Calu3 (cell line): ENCODE results near the gene SLC22A31. TPM values are rescaled to one million over a fixed set of nuclear protein-coding genes. Genes with fewer than 3 reads are reported as not detected.
A peak's percentile ranks its signal among the peaks of the same experiment; 100 is the strongest.
"Not testable (repeated sequence)": the region's sequence is repeated elsewhere in the genome, so short reads cannot be mapped to it uniquely, and the experiment has no call there.

ENCODE experiments used
- BruUV-seq: library from RNA; stranded (reverse); fragments of 400-500 nt; replicated peaks from 2 replicates; lab custom pipeline; 2021; lab: Mats Ljungman, UMichigan
- CTCF ChIA-PET: fragments of 300-600 bp; sonication (Branson Sonifier 250); formaldehyde crosslinking; loops from one replicate; lab custom pipeline; 2022; ENCODE audit warnings: antibody characterized with exemption; lab: Charles Lee
- DNase-seq: peaks from one replicate; pipeline ENCODE4 v3.0.0; 2022
- H3K27ac Mint-ChIP-seq: one replicate; pipeline ENCODE4 v1.8.0; 2022; ENCODE audit warnings: mixed read lengths; ENCODE audit not compliant: unreplicated experiment
- H3K27me3 Mint-ChIP-seq: one replicate; pipeline ENCODE4 v1.8.0; 2022; ENCODE audit warnings: mixed read lengths; ENCODE audit not compliant: unreplicated experiment
- H3K36me3 Mint-ChIP-seq: one replicate; pipeline ENCODE4 v1.8.0; 2022; ENCODE audit warnings: mild to moderate bottlenecking, moderate library complexity, mixed read lengths; ENCODE audit not compliant: insufficient read depth, unreplicated experiment
- H3K4me1 Mint-ChIP-seq: one replicate; pipeline ENCODE4 v1.8.0; 2022; ENCODE audit warnings: mild to moderate bottlenecking, low read depth, mixed read lengths; ENCODE audit not compliant: unreplicated experiment
- H3K4me3 Mint-ChIP-seq: one replicate; pipeline ENCODE4 v1.8.0; 2022; ENCODE audit warnings: mild to moderate bottlenecking, low read depth, moderate library complexity, mixed read lengths; ENCODE audit not compliant: unreplicated experiment
- H3K9me3 Mint-ChIP-seq: one replicate; pipeline ENCODE4 v1.8.0; 2022; ENCODE audit warnings: low read depth, mixed read lengths; ENCODE audit not compliant: unreplicated experiment
- intact Hi-C: fragments of 100-400 bp; cut with micrococcal nuclease; formaldehyde crosslinking; loops from one replicate; pipeline ENCODE4 v1.10.0; 2022; ENCODE audit not compliant: unreplicated experiment
- total RNA-seq: library from RNA; stranded (reverse); gene quantifications from 2 replicates; pipeline ENCODE4 v1.2.3, GENCODE V29; 2022
- TF ChIP-seq, protein P1 (sequence below): fragments of 200-600 bp; IDR thresholded peaks from one replicate; pipeline ENCODE4 v1.8.0; 2022; ENCODE audit warnings: antibody characterized with exemption; ENCODE audit not compliant: unreplicated experiment

Gene SLC22A31
- total RNA-seq, 1 experiment from 2014 or later: 0.52 TPM

- TF ChIP-seq, protein P1, sequence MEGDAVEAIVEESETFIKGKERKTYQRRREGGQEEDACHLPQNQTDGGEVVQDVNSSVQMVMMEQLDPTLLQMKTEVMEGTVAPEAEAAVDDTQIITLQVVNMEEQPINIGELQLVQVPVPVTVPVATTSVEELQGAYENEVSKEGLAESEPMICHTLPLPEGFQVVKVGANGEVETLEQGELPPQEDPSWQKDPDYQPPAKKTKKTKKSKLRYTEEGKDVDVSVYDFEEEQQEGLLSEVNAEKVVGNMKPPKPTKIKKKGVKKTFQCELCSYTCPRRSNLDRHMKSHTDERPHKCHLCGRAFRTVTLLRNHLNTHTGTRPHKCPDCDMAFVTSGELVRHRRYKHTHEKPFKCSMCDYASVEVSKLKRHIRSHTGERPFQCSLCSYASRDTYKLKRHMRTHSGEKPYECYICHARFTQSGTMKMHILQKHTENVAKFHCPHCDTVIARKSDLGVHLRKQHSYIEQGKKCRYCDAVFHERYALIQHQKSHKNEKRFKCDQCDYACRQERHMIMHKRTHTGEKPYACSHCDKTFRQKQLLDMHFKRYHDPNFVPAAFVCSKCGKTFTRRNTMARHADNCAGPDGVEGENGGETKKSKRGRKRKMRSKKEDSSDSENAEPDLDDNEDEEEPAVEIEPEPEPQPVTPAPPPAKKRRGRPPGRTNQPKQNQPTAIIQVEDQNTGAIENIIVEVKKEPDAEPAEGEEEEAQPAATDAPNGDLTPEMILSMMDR: no peak
- DNase-seq: no peak
- no peaks in the 10 kb centered on the region for H3K9me3 Mint-ChIP-seq
- no peaks in the 10 kb centered on the region for H3K4me1 Mint-ChIP-seq
- no TSS peak for BruUV-seq
- intact Hi-C loops: no loop called here
- CTCF ChIA-PET: interaction anchor here (0.6 to 1.3 kb wide), 2 partner anchors 8 to 17 kb away, joined by 3 read pairs; partner anchors contain the start of gene CDH15
- H3K36me3 Mint-ChIP-seq: peaks cover 15% of the 10 kb centered on the region
- H3K27ac Mint-ChIP-seq: no peak overlapping the region
- H3K4me3 Mint-ChIP-seq: no peak overlapping the region
- H3K27me3 Mint-ChIP-seq: peaks cover 70% of the 10 kb centered on the region
These were observed 12.5 kb downstream of the SLC22A31 start for GRCh38 chr16:89187770-89188392.

DNA sequence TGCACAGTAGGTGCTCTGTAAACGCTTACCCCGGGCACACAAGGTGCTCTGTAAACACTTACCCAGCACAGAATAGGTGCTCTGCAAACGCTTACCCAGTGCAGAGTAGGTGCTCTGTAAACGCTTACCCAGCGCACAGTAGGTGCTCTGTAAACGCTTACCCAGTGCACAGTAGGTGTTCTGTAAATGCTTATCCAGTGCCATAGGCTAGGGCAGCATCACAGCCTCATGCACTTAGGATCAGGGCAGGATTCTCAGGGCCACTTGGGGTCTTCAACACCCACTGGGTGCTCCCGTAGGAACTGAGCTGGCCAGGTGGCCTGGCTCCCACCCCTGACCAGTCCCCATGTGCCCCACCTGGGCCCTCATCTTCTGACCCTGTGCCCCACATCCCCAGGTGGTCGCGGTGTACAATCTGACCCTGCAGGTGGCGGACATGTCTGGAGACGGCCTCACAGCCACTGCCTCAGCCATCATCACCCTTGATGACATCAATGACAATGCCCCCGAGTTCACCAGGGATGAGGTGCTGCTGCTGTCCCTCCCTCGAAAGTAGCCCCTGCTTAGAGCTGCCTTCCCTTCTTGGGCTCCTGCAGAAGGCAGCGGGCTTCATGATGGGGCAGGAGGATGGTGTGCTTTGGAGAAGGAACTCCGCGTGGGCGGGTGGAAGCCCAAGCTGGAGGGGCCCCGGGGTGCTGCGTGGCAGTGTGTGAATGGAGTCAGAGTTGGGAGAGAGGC lies 13.1 kb downstream of the SLC22A31 start:
- Mint-ChIP-seq H3K36me3 (peaks cover 15% of the 10 kb centered on the region), H3K27me3 (peaks cover 77% of the 10 kb centered on the region), H3K4me3 (no peak overlapping the region), H3K4me1 (no peaks in the 10 kb centered on the region), H3K9me3 (no peaks in the 10 kb centered on the region), H3K27ac (peak overlapping the region; percentile 61)
- TF ChIP-seq, protein P1: no peak
- DNase-seq: no peak
- CTCF ChIA-PET: interaction anchor here (0.6 to 1.3 kb wide), 2 partner anchors 7 to 16 kb away, joined by 3 read pairs; partner anchors contain the start of gene CDH15
- intact Hi-C loops: no loop called here
- BruUV-seq: no TSS peak

GRCh38 chr16:89186593-89187031 lies 13.7 kb downstream of the SLC22A31 start:
- H3K27me3 Mint-ChIP-seq: peaks cover 83% of the 10 kb centered on the region
- intact Hi-C loops, DNase-seq: not testable (repeated sequence)

GRCh38 chr16:89185887-89186592 lies 14.3 kb downstream of the SLC22A31 start:
- H3K27me3 Mint-ChIP-seq: peaks cover 84% of the 10 kb centered on the region
- H3K4me3 Mint-ChIP-seq, BruUV-seq, H3K4me1 Mint-ChIP-seq, CTCF ChIA-PET, DNase-seq, intact Hi-C loops, H3K9me3 Mint-ChIP-seq, H3K27ac Mint-ChIP-seq: not testable (repeated sequence)
- H3K36me3 Mint-ChIP-seq: peaks cover 15% of the 10 kb centered on the region

More at GRCh38 chr16:89186593-89187031, 13.7 kb downstream of the SLC22A31 start:
- H3K4me3 Mint-ChIP-seq, H3K27ac Mint-ChIP-seq, BruUV-seq, H3K9me3 Mint-ChIP-seq, H3K4me1 Mint-ChIP-seq: not testable (repeated sequence)
- CTCF ChIA-PET: interaction anchor here (1.3 kb wide), 1 partner anchor 15 kb away, joined by 3 read pairs; the partner anchor contains the start of gene CDH15
- H3K36me3 Mint-ChIP-seq: peaks cover 15% of the 10 kb centered on the region
